Peyer's patch (tissue), 4 donors: Measurements from ENCODE around the gene MAT1A.

ENCODE experiments used
- CTCF ChIP-seq, 6 experiments: fragments of 450-650 bp in 4 of 6; fragments of 200-600 bp in 2 of 6; sonication (generic) in 1 of 6; IDR thresholded peaks; one replicate each; pipeline ENCODE4 v1.5.1; 2017 to 2019; ENCODE audit warnings: antibody characterized with exemption in 6 of 6, mild to moderate bottlenecking in 3 of 6, moderate library complexity in 1 of 6
- POLR2A ChIP-seq, 2 donors: fragments of 450-650 bp; IDR thresholded peaks; one replicate each; pipeline ENCODE4 v1.5.1; 2017; ENCODE audit warnings: antibody characterized with exemption in 2 of 2, mild to moderate bottlenecking in 2 of 2, moderate library complexity in 2 of 2

- no peak for TF ChIP-seq CTCF (IDR thresholded peaks at IDR 0.05)
- TF ChIP-seq POLR2A (IDR thresholded peaks at IDR 0.05) = no peak
Observed at GRCh38 chr10:80280071-80280800, 9.2 kb downstream of the MAT1A start.
